Measurements from ENCODE around the gene EARS2.

EARS2 gene

GRCh38 chr16:23509782-23510163 lies 47.4 kb downstream of the EARS2 start:
- no peak for TF ChIP-seq CREB1 (IDR thresholded peaks at IDR 0.05; ENCODE audit: low read depth)
- TF ChIP-seq MAX (IDR thresholded peaks at IDR 0.05) = no peak
- no peak for TF ChIP-seq TEAD4 (IDR thresholded peaks at IDR 0.05)
- TF ChIP-seq FOXM1 (IDR thresholded peaks at IDR 0.05; ENCODE audit: borderline replicate concordance, low read depth) = no peak
- no peak for TF ChIP-seq TCF12 (IDR thresholded peaks at IDR 0.05; ENCODE audit: low read depth)
- no peak for TF ChIP-seq CEBPB (IDR thresholded peaks at IDR 0.05)
- no peak for TF ChIP-seq REST (IDR thresholded peaks at IDR 0.05; ENCODE audit: low read depth)
- no peak for TF ChIP-seq EGR1 (IDR thresholded peaks at IDR 0.05)
- no peak for TF ChIP-seq EP300 (IDR thresholded peaks at IDR 0.05; ENCODE audit: borderline replicate concordance)
- TF ChIP-seq, protein P1, sequence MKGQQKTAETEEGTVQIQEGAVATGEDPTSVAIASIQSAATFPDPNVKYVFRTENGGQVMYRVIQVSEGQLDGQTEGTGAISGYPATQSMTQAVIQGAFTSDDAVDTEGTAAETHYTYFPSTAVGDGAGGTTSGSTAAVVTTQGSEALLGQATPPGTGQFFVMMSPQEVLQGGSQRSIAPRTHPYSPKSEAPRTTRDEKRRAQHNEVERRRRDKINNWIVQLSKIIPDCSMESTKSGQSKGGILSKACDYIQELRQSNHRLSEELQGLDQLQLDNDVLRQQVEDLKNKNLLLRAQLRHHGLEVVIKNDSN (IDR thresholded peaks at IDR 0.05) = no peak
- no peak for TF ChIP-seq ZBTB7A (IDR thresholded peaks at IDR 0.05; ENCODE audit: low read depth)
- TF ChIP-seq TAF1 (IDR thresholded peaks at IDR 0.05; ENCODE audit: low read depth) = no peak
- TF ChIP-seq YY1 (IDR thresholded peaks at IDR 0.05; ENCODE audit: low read depth) = no peak
- no peak for TF ChIP-seq RAD21 (IDR thresholded peaks at IDR 0.05; ENCODE audit: low read depth)
- TF ChIP-seq NFIC (IDR thresholded peaks at IDR 0.05) = no peak

GRCh38 chr16:23509441-23509754 lies 47.8 kb downstream of the EARS2 start:
- no peak for TF ChIP-seq EP300 (IDR thresholded peaks at IDR 0.05; ENCODE audit: borderline replicate concordance)
- no peak for TF ChIP-seq EGR1 (IDR thresholded peaks at IDR 0.05)
- no peak for TF ChIP-seq CREB1 (IDR thresholded peaks at IDR 0.05; ENCODE audit: low read depth)
- no peak for TF ChIP-seq YY1 (IDR thresholded peaks at IDR 0.05; ENCODE audit: low read depth)
- TF ChIP-seq CEBPB (IDR thresholded peaks at IDR 0.05) = no peak
- no peak for TF ChIP-seq TEAD4 (IDR thresholded peaks at IDR 0.05)
- TF ChIP-seq MAX (IDR thresholded peaks at IDR 0.05) = no peak
- no peak for TF ChIP-seq FOXM1 (IDR thresholded peaks at IDR 0.05; ENCODE audit: borderline replicate concordance, low read depth)
- no peak for TF ChIP-seq TCF12 (IDR thresholded peaks at IDR 0.05; ENCODE audit: low read depth)
- no peak for TF ChIP-seq TAF1 (IDR thresholded peaks at IDR 0.05; ENCODE audit: low read depth)
- TF ChIP-seq REST (IDR thresholded peaks at IDR 0.05; ENCODE audit: low read depth) = no peak
- no peak for TF ChIP-seq RAD21 (IDR thresholded peaks at IDR 0.05; ENCODE audit: low read depth)
- no peak for TF ChIP-seq ZBTB7A (IDR thresholded peaks at IDR 0.05; ENCODE audit: low read depth)
- TF ChIP-seq, protein P1 (IDR thresholded peaks at IDR 0.05) = no peak
- TF ChIP-seq NFIC (IDR thresholded peaks at IDR 0.05) = no peak

DNA sequence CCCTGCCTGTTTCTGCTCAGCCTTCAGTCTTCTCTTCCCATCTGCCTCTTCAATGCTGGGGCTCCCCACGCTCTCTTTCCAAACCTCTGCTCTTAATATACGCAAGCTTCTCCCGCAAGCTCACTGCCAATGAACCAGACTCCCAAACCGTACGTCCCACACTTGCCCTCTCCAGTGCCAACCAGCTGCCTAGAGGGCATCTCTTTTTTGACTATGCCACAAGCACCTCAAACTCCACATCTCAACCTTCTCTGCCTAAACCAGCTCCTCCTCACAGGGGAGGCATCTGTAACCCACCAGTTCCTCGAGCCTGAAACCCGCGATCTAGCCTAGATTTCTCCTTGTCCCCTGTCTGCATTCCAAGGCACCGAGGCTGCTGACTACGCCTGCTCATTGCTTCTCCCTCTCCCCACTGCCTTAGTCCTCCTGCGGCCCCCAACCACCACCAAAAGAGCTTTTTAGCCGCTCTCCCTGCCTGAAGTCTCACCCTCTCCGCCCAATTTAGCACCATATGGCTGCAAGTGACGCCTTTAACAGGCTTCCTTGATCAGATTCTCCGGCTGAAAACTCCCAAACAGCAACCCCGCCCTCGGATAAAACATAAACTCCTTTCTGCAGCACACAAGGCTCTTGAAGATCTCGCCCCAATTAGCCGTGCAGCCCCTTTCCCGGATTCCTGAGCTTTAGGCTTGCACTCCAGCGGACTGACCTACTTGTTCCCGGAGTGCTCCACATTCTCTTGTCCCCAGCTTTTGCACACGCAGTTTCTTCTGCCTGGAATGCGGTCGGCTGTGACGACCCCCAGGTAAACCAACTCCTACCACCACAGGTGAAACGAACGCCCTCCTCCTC lies 48.3 kb downstream of the EARS2 start:
- no peak for TF ChIP-seq RAD21 (IDR thresholded peaks at IDR 0.05; ENCODE audit: low read depth)
- TF ChIP-seq FOXM1 (IDR thresholded peaks at IDR 0.05; ENCODE audit: borderline replicate concordance, low read depth) = no peak
- no peak for TF ChIP-seq MAX (IDR thresholded peaks at IDR 0.05)
- TF ChIP-seq EGR1 (IDR thresholded peaks at IDR 0.05) = no peak
- TF ChIP-seq ZBTB7A (IDR thresholded peaks at IDR 0.05; ENCODE audit: low read depth) = no peak
- no peak for TF ChIP-seq REST (IDR thresholded peaks at IDR 0.05; ENCODE audit: low read depth)
- TF ChIP-seq YY1 (IDR thresholded peaks at IDR 0.05; ENCODE audit: low read depth) = no peak
- TF ChIP-seq TEAD4 (IDR thresholded peaks at IDR 0.05) = no peak
- TF ChIP-seq EP300 (IDR thresholded peaks at IDR 0.05; ENCODE audit: borderline replicate concordance) = no peak
- no peak for TF ChIP-seq TAF1 (IDR thresholded peaks at IDR 0.05; ENCODE audit: low read depth)
- TF ChIP-seq, protein P1 (IDR thresholded peaks at IDR 0.05) = no peak
- TF ChIP-seq NFIC (IDR thresholded peaks at IDR 0.05) = no peak
- no peak for TF ChIP-seq CREB1 (IDR thresholded peaks at IDR 0.05; ENCODE audit: low read depth)
- no peak for TF ChIP-seq TCF12 (IDR thresholded peaks at IDR 0.05; ENCODE audit: low read depth)
- TF ChIP-seq CEBPB (IDR thresholded peaks at IDR 0.05) = no peak

All from Ishikawa (cell line).